ENCODE data around the gene RASSF9.

GRCh38 chr12:85759623-85760022 lies 76.6 kb downstream of the RASSF9 start:
- no peak for TF ChIP-seq CTCF (IDR thresholded peaks at IDR 0.05)
- no peak for TF ChIP-seq POLR2A (IDR thresholded peaks at IDR 0.05)
- no peak for TF ChIP-seq EP300 (IDR thresholded peaks at IDR 0.05)
